ENCODE results near the gene TTLL9. TPM values are rescaled to one million over a fixed set of nuclear protein-coding genes. Genes with fewer than 3 reads are reported as not detected.

Gene TTLL9
- total and polyA plus RNA-seq, 2 of the 13 experiments (the other 11 are each of a cell fraction or from before 2014, with no cell fraction given) = not detected

DNA sequence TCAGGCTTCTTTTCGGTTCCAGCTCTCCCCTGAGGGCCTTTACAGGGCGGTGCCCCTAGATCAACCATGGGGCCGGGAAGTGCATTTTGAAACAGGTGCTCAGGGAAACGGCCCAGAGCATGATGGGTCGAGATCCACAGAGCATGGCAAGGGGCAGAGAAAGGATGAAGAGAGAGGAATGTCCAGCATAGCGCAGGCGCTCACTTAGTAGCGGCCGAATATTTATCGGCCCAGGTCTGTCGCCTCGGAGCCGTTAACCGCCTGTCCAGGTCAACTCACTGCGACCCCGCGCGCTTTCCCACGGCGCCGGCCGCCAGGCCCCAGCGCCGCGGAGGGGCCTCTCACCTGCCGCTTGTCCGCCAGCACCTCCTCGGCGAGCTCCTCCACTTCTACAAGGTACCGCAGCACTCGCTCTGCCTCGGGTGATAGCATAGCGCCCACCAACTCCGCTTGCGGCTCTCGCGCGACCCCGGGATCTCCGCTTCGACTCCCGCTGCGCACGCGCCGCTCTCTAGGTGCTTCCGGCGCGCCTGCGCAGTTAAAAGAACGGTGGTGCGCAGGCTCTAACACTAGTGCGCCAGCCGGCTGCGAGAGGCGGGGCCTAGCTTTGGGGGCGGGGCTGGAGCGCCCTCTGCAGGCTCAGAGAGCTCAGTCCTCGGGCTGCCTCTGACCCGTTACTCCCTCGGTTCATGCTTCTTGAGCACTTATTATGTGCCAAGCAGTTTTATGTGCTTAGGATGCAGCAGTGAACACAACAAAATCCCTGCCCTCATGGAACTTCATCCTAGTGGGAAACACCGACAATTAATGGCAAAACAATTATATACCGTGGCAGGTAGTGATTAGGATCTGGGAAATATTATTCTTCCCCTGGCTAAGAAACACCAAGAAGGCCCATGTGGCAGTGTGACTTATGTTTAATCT is 81.4 kb downstream of the TTLL9 start, which contains the start of gene PDRG1 (continued):
- TF ChIP-seq, protein P1, sequence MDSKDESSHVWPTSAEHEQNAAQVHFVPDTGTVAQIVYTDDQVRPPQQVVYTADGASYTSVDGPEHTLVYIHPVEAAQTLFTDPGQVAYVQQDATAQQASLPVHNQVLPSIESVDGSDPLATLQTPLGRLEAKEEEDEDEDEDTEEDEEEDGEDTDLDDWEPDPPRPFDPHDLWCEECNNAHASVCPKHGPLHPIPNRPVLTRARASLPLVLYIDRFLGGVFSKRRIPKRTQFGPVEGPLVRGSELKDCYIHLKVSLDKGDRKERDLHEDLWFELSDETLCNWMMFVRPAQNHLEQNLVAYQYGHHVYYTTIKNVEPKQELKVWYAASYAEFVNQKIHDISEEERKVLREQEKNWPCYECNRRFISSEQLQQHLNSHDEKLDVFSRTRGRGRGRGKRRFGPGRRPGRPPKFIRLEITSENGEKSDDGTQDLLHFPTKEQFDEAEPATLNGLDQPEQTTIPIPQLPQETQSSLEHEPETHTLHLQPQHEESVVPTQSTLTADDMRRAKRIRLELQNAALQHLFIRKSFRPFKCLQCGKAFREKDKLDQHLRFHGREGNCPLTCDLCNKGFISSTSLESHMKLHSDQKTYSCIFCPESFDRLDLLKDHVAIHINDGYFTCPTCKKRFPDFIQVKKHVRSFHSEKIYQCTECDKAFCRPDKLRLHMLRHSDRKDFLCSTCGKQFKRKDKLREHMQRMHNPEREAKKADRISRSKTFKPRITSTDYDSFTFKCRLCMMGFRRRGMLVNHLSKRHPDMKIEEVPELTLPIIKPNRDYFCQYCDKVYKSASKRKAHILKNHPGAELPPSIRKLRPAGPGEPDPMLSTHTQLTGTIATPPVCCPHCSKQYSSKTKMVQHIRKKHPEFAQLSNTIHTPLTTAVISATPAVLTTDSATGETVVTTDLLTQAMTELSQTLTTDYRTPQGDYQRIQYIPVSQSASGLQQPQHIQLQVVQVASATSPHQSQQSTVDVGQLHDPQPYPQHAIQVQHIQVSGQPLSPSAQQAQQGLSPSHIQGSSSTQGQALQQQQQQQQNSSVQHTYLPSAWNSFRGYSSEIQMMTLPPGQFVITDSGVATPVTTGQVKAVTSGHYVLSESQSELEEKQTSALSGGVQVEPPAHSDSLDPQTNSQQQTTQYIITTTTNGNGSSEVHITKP (CRISPR knock-in tag; IDR thresholded peaks at IDR 0.05; ENCODE audit: low read depth) = peak; percentile 80
- TF ChIP-seq, protein P2, sequence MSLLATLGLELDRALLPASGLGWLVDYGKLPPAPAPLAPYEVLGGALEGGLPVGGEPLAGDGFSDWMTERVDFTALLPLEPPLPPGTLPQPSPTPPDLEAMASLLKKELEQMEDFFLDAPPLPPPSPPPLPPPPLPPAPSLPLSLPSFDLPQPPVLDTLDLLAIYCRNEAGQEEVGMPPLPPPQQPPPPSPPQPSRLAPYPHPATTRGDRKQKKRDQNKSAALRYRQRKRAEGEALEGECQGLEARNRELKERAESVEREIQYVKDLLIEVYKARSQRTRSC (CRISPR knock-in tag; IDR thresholded peaks at IDR 0.05; ENCODE audit: low read depth) = no peak
- TF ChIP-seq KMT2A (CRISPR knock-in tag; IDR thresholded peaks at IDR 0.05) (peak; percentile 97), SOX5 (CRISPR knock-in tag; IDR thresholded peaks at IDR 0.05; ENCODE audit: borderline replicate concordance) (no peak), ZNF878 (CRISPR knock-in tag; IDR thresholded peaks at IDR 0.05) (no peak), ZNF577 (CRISPR knock-in tag; IDR thresholded peaks at IDR 0.05; ENCODE audit: borderline replicate concordance, low read depth) (no peak), RBM22 (optimal IDR thresholded peaks at IDR 0.05; ENCODE audit: low read length) (peak; percentile 59), PLRG1 (conservative IDR thresholded peaks at IDR 0.05) (no peak), ZNF557 (CRISPR knock-in tag; IDR thresholded peaks at IDR 0.05) (peak; percentile 92; the same call in 1 of the 2 replicates)
- TF ChIP-seq, protein P3, sequence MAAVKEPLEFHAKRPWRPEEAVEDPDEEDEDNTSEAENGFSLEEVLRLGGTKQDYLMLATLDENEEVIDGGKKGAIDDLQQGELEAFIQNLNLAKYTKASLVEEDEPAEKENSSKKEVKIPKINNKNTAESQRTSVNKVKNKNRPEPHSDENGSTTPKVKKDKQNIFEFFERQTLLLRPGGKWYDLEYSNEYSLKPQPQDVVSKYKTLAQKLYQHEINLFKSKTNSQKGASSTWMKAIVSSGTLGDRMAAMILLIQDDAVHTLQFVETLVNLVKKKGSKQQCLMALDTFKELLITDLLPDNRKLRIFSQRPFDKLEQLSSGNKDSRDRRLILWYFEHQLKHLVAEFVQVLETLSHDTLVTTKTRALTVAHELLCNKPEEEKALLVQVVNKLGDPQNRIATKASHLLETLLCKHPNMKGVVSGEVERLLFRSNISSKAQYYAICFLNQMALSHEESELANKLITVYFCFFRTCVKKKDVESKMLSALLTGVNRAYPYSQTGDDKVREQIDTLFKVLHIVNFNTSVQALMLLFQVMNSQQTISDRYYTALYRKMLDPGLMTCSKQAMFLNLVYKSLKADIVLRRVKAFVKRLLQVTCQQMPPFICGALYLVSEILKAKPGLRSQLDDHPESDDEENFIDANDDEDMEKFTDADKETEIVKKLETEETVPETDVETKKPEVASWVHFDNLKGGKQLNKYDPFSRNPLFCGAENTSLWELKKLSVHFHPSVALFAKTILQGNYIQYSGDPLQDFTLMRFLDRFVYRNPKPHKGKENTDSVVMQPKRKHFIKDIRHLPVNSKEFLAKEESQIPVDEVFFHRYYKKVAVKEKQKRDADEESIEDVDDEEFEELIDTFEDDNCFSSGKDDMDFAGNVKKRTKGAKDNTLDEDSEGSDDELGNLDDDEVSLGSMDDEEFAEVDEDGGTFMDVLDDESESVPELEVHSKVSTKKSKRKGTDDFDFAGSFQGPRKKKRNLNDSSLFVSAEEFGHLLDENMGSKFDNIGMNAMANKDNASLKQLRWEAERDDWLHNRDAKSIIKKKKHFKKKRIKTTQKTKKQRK (IDR thresholded peaks at IDR 0.05; ENCODE audit: low read length) = no peak
- TF ChIP-seq, protein P4, sequence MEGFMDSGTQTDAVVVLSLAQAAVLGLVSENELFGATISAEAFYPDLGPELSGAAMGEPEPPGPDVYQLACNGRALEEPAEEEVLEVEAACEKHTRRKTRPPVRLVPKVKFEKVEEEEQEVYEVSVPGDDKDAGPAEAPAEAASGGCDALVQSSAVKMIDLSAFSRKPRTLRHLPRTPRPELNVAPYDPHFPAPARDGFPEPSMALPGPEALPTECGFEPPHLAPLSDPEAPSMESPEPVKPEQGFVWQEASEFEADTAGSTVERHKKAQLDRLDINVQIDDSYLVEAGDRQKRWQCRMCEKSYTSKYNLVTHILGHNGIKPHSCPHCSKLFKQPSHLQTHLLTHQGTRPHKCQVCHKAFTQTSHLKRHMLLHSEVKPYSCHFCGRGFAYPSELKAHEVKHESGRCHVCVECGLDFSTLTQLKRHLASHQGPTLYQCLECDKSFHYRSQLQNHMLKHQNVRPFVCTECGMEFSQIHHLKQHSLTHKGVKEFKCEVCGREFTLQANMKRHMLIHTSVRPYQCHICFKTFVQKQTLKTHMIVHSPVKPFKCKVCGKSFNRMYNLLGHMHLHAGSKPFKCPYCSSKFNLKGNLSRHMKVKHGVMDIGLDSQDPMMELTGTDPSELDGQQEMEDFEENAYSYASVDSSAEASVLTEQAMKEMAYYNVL (CRISPR knock-in tag; IDR thresholded peaks at IDR 0.05; ENCODE audit: borderline replicate concordance) = peak; percentile 82; the same call in 1 of the 2 replicates
- TF ChIP-seq, protein P5, sequence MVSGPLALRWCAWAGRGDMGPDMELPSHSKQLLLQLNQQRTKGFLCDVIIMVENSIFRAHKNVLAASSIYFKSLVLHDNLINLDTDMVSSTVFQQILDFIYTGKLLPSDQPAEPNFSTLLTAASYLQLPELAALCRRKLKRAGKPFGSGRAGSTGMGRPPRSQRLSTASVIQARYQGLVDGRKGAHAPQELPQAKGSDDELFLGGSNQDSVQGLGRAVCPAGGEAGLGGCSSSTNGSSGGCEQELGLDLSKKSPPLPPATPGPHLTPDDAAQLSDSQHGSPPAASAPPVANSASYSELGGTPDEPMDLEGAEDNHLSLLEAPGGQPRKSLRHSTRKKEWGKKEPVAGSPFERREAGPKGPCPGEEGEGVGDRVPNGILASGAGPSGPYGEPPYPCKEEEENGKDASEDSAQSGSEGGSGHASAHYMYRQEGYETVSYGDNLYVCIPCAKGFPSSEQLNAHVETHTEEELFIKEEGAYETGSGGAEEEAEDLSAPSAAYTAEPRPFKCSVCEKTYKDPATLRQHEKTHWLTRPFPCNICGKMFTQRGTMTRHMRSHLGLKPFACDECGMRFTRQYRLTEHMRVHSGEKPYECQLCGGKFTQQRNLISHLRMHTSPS (CRISPR knock-in tag; IDR thresholded peaks at IDR 0.05; ENCODE audit: low read depth) = peak; percentile 80
- TF ChIP-seq, protein P6, sequence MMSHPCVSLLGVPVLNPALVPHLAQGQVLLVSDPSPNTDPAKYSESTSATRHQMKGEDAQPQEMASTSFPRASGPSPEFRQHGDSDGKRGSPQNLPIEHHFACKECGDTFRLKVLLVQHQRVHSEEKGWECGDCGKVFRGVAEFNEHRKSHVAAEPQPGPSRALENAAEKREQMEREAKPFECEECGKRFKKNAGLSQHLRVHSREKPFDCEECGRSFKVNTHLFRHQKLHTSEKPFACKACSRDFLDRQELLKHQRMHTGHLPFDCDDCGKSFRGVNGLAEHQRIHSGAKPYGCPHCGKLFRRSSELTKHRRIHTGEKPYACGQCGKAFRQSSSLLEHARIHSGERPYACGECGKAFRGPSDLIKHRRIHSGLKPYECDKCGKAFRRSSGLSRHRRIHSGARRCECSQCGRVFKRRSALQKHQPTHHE (CRISPR knock-in tag; IDR thresholded peaks at IDR 0.05; ENCODE audit: borderline replicate concordance) = peak; percentile 97

Measured in HepG2 (cell line).